PC-3 (cell line): Measurements from ENCODE around the gene TNS3. TPM values are rescaled to one million over a fixed set of nuclear protein-coding genes. Genes with fewer than 3 reads are reported as not detected.

Experiments
- ATAC-seq: fragments of 200-7000 bp; cut with Tn5 transposase; 2 replicates; pipeline ENCODE4 v1.9.1; 2020; ENCODE audit warnings: mild to moderate bottlenecking, moderate library complexity
- BruUV-seq: library from RNA; stranded (reverse); fragments of 400-500 nt; replicated peaks from 2 replicates; lab custom pipeline; 2021; lab: Mats Ljungman, UMichigan
- CTCF ChIA-PET: fragments of 300-600 bp; sonication (Branson Sonifier 250); formaldehyde crosslinking; loops from one replicate; lab custom pipeline; 2022; ENCODE audit warnings: antibody characterized with exemption; lab: Charles Lee
- POLR2A ChIA-PET: fragments of 300-600 bp; sonication (Branson Sonifier 250); formaldehyde crosslinking; loops from one replicate; lab custom pipeline; 2022; ENCODE audit warnings: antibody characterized with exemption; ENCODE audit not compliant: unreplicated experiment; lab: Charles Lee
- DNase-seq: peaks from one replicate; pipeline ENCODE4 v3.0.0-alpha.2; 2015
- H2AFZ ChIP-seq: fragments of 300-600 bp; sonication (generic); 2 replicates; pipeline ENCODE4 v1.6.0; 2016; ENCODE audit warnings: antibody characterized with exemption, low read length
- H3F3A ChIP-seq: fragments of 300-600 bp; sonication (generic); one replicate; pipeline ENCODE4 v1.6.0; 2017; ENCODE audit warnings: antibody characterized with exemption, low read length, control low read depth, mild to moderate bottlenecking; ENCODE audit not compliant: unreplicated experiment
- H3K27ac ChIP-seq: fragments of 300-600 bp; sonication (generic); 2 replicates; pipeline ENCODE4 v1.5.1; 2016; ENCODE audit warnings: mild to moderate bottlenecking, low read length
- H3K27me3 ChIP-seq: fragments of 300-600 bp; sonication (generic); 2 replicates; pipeline ENCODE4 v1.6.1; 2016; ENCODE audit warnings: low read length, mixed read lengths
- H3K36me3 ChIP-seq: fragments of 300-600 bp; sonication (generic); 2 replicates; pipeline ENCODE4 v1.6.1; 2016; ENCODE audit warnings: low read depth, mixed run types, low read length, mixed read lengths
- H3K4me1 ChIP-seq: fragments of 300-600 bp; sonication (generic); 2 replicates; pipeline ENCODE4 v1.5.1; 2016; ENCODE audit warnings: low read length; ENCODE audit not compliant: insufficient read depth
- H3K4me2 ChIP-seq: fragments of 300-600 bp; sonication (generic); 2 replicates; pipeline ENCODE4 v1.6.0; 2016; ENCODE audit warnings: low read length
- H3K4me3 ChIP-seq: fragments of 300-600 bp; sonication (generic); 2 replicates; pipeline ENCODE4 v1.5.1; 2016; ENCODE audit warnings: mild to moderate bottlenecking, low read length, mixed read lengths
- H3K79me2 ChIP-seq: fragments of 300-600 bp; sonication (generic); 2 replicates; pipeline ENCODE4 v1.6.1; 2017; ENCODE audit warnings: low read length, mixed read lengths
- H3K9ac ChIP-seq: fragments of 300-600 bp; sonication (generic); 2 replicates; pipeline ENCODE4 v1.6.0; 2016; ENCODE audit warnings: mild to moderate bottlenecking, low read length
- H3K9me2 ChIP-seq: fragments of 300-600 bp; sonication (generic); replicated peaks from 2 replicates; pipeline ENCODE4 v1.6.1; 2016; ENCODE audit warnings: mixed run types, low read length, mixed read lengths
- H3K9me3 ChIP-seq: fragments of 300-600 bp; sonication (generic); 2 replicates; pipeline ENCODE4 v1.6.1; 2016; ENCODE audit warnings: low read length, mixed read lengths
- H4K20me1 ChIP-seq: fragments of 300-600 bp; sonication (generic); 2 replicates; pipeline ENCODE4 v1.6.1; 2016; ENCODE audit warnings: low read length, mixed read lengths
- CTCF ChIP-seq: fragments of 300-600 bp; sonication (generic); conservative IDR thresholded peaks from 2 replicates; pipeline ENCODE4 v1.5.1; 2017; ENCODE audit warnings: antibody characterized with exemption, low read depth, mild to moderate bottlenecking, low read length
- EZH2 ChIP-seq: fragments of 300-600 bp; sonication (generic); IDR thresholded peaks from one replicate; pipeline ENCODE4 v1.6.1; 2017; ENCODE audit warnings: antibody characterized with exemption, mild to moderate bottlenecking, low read length; ENCODE audit not compliant: unreplicated experiment
- EZH2phosphoT487 ChIP-seq: fragments of 300-600 bp; sonication (generic); IDR thresholded peaks from 2 replicates; pipeline ENCODE4 v1.6.1; 2018; ENCODE audit warnings: mild to moderate bottlenecking, antibody characterized with exemption, low read length, borderline replicate concordance
- intact Hi-C: fragments of 100-400 bp; cut with micrococcal nuclease; formaldehyde crosslinking; loops from 2 replicates; pipeline ENCODE4 v1.9.0; 2023
- total RNA-seq: library from RNA; depleted of rRNA; stranded (reverse); fragments of >200 nt; gene quantifications from 2 replicates; pipeline ENCODE4 v1.2.3, GENCODE V29; 2014

Gene TNS3
- total RNA-seq, 1 experiment from 2014 or later: 72.3 TPM

GRCh38 chr7:47465191-47465590 is 116.7 kb downstream of the TNS3 start:
- ATAC-seq: no peak
- no peak for TF ChIP-seq EZH2phosphoT487
- no peak for TF ChIP-seq CTCF
- no peak for TF ChIP-seq EZH2
- H2AFZ ChIP-seq: no peak overlapping the region
- H3K4me3 ChIP-seq: no peak overlapping the region
- ChIA-PET POLR2A (no interaction called here), CTCF (no interaction called here)
- H3K4me1 ChIP-seq: no peaks in the 10 kb centered on the region
- no peaks in the 10 kb centered on the region for H3F3A ChIP-seq
- no peak overlapping the region for H3K9ac ChIP-seq
- H3K9me2 ChIP-seq: no peaks in the 10 kb centered on the region
- no peak overlapping the region for H3K27ac ChIP-seq
- H3K9me3 ChIP-seq: no peaks in the 10 kb centered on the region
- no peak overlapping the region for H3K4me2 ChIP-seq
- H3K27me3 ChIP-seq: no peaks in the 10 kb centered on the region
- H4K20me1 ChIP-seq: no peaks in the 10 kb centered on the region
- 0 out of 2 replicates have a peak, but pooled peaks cover 3% of the 10 kb centered on the region for H3K36me3 ChIP-seq
- BruUV-seq: no TSS peak
- no peak for DNase-seq
- intact Hi-C loops: no loop called here
- peaks cover 68% of the 10 kb centered on the region for H3K79me2 ChIP-seq

- no TSS peak for BruUV-seq
Measured at GRCh38 chr7:47464266-47464665, 117.6 kb downstream of the TNS3 start.

More at GRCh38 chr7:47464266-47464665, 117.6 kb downstream of the TNS3 start:
- POLR2A ChIA-PET: no interaction called here
- Histone ChIP-seq H4K20me1 (no peaks in the 10 kb centered on the region), H3K9me2 (no peaks in the 10 kb centered on the region), H3K9me3 (no peaks in the 10 kb centered on the region), H3K4me2 (no peak overlapping the region), H3K27me3 (no peaks in the 10 kb centered on the region), H3K36me3 (0 out of 2 replicates have a peak, but pooled peaks cover 3% of the 10 kb centered on the region), H3K27ac (no peak overlapping the region), H3K79me2 (peaks cover 67% of the 10 kb centered on the region), H3K9ac (no peak overlapping the region), H3K4me3 (no peak overlapping the region), H3F3A (no peaks in the 10 kb centered on the region), H3K4me1 (no peaks in the 10 kb centered on the region), H2AFZ (no peak overlapping the region)
- TF ChIP-seq EZH2: no peak
- TF ChIP-seq CTCF: no peak
- TF ChIP-seq EZH2phosphoT487: no peak
- ATAC-seq: no peak
- no peak for DNase-seq
- intact Hi-C loops: no loop called here
- CTCF ChIA-PET: no interaction called here
